Stimulated activated CD4-positive, alpha-beta T cell treated with anti-CD3 and anti-CD28 coated beads, Interleukin-4, amount 100 ng/mL, for 1 hour (primary cell): ENCODE measurements around the gene BTBD3.

Experiments used
- DNase-seq: peaks from one replicate; pipeline ENCODE4 v3.0.0-alpha.2; 2020

Gene BTBD3

GRCh38 chr20:11972478-11972877 lies 54.8 kb downstream of the BTBD3 start:
- no peak for DNase-seq
